Measurements from ENCODE around the gene NPM3.

Gene NPM3

GRCh38 chr10:101770331-101771215 is 12.7 kb downstream of the NPM3 start:
- Histone ChIP-seq H3F3A (ENCODE audit: insufficient read depth, low read length) (no peaks in the 10 kb centered on the region), H3K79me2 (ENCODE audit: low read length) (no peaks in the 10 kb centered on the region), H3K4me2 (ENCODE audit: low read depth, low read length) (no peak overlapping the region), H3K4me3 (ENCODE audit: low read length) (no peak overlapping the region), H3K4me1 (ENCODE audit: low read length) (no peaks in the 10 kb centered on the region), H3K9me2 (replicated peaks; ENCODE audit: insufficient read depth, low read length) (no peaks in the 10 kb centered on the region), H3K36me3 (replicated peaks; ENCODE audit: insufficient read depth, low read length) (no peaks in the 10 kb centered on the region), H3K27me3 (replicated peaks; ENCODE audit: insufficient read depth, low read length) (peaks cover 74% of the 10 kb centered on the region), H4K20me1 (ENCODE audit: insufficient read depth, low read length) (no peaks in the 10 kb centered on the region), H3K27ac (ENCODE audit: low read length) (no peak overlapping the region), H2AFZ (ENCODE audit: low read length) (no peak overlapping the region), H3K9me3 (replicated peaks; ENCODE audit: insufficient read depth, low read length) (no peaks in the 10 kb centered on the region), H3K9ac (ENCODE audit: low read length) (no peak overlapping the region)
- TF ChIP-seq CTCF (IDR thresholded peaks at IDR 0.05; ENCODE audit: low read length) (no peak), EZH2 (optimal IDR thresholded peaks at IDR 0.05; ENCODE audit: low read depth, low read length) (no peak), EZH2phosphoT487 (IDR thresholded peaks at IDR 0.05; ENCODE audit: low read length) (no peak)
- DNase-seq, result no peak

- no peak overlapping the region for H3K4me2 ChIP-seq (ENCODE audit: low read depth, low read length)
- no peak for DNase-seq
- H3K9me3 ChIP-seq (replicated peaks; ENCODE audit: insufficient read depth, low read length), result no peaks in the 10 kb centered on the region
- H4K20me1 ChIP-seq (ENCODE audit: insufficient read depth, low read length), result no peaks in the 10 kb centered on the region
- no peaks in the 10 kb centered on the region for H3F3A ChIP-seq (ENCODE audit: insufficient read depth, low read length)
- H3K4me1 ChIP-seq (ENCODE audit: low read length), result no peaks in the 10 kb centered on the region
- H3K9me2 ChIP-seq (replicated peaks; ENCODE audit: insufficient read depth, low read length), result no peaks in the 10 kb centered on the region
- H3K27ac ChIP-seq (ENCODE audit: low read length), result no peak overlapping the region
- no peaks in the 10 kb centered on the region for H3K79me2 ChIP-seq (ENCODE audit: low read length)
- no peaks in the 10 kb centered on the region for H3K36me3 ChIP-seq (replicated peaks; ENCODE audit: insufficient read depth, low read length)
- no peak overlapping the region for H3K9ac ChIP-seq (ENCODE audit: low read length)
- no peak overlapping the region for H2AFZ ChIP-seq (ENCODE audit: low read length)
- H3K4me3 ChIP-seq (ENCODE audit: low read length), result no peak overlapping the region
- TF ChIP-seq EZH2 (optimal IDR thresholded peaks at IDR 0.05; ENCODE audit: low read depth, low read length) (no peak), CTCF (IDR thresholded peaks at IDR 0.05; ENCODE audit: low read length) (no peak), EZH2phosphoT487 (IDR thresholded peaks at IDR 0.05; ENCODE audit: low read length) (no peak)
- H3K27me3 ChIP-seq (replicated peaks; ENCODE audit: insufficient read depth, low read length), result peaks cover 65% of the 10 kb centered on the region
Observed at GRCh38 chr10:101769541-101770180, 13.6 kb downstream of the NPM3 start.

- Histone ChIP-seq H3K4me2 (ENCODE audit: low read depth, low read length) (no peak overlapping the region), H3K27me3 (replicated peaks; ENCODE audit: insufficient read depth, low read length) (peaks cover 56% of the 10 kb centered on the region), H3K9ac (ENCODE audit: low read length) (no peak overlapping the region), H3F3A (ENCODE audit: insufficient read depth, low read length) (no peaks in the 10 kb centered on the region), H4K20me1 (ENCODE audit: insufficient read depth, low read length) (no peaks in the 10 kb centered on the region), H3K27ac (ENCODE audit: low read length) (no peak overlapping the region), H3K9me2 (replicated peaks; ENCODE audit: insufficient read depth, low read length) (no peaks in the 10 kb centered on the region), H3K36me3 (replicated peaks; ENCODE audit: insufficient read depth, low read length) (no peaks in the 10 kb centered on the region), H3K79me2 (ENCODE audit: low read length) (no peaks in the 10 kb centered on the region), H3K9me3 (replicated peaks; ENCODE audit: insufficient read depth, low read length) (no peaks in the 10 kb centered on the region), H3K4me3 (ENCODE audit: low read length) (no peak overlapping the region), H2AFZ (ENCODE audit: low read length) (no peak overlapping the region), H3K4me1 (ENCODE audit: low read length) (no peaks in the 10 kb centered on the region)
- DNase-seq, result no peak
- no peak for TF ChIP-seq CTCF (IDR thresholded peaks at IDR 0.05; ENCODE audit: low read length)
- TF ChIP-seq EZH2 (optimal IDR thresholded peaks at IDR 0.05; ENCODE audit: low read depth, low read length), result no peak
- TF ChIP-seq EZH2phosphoT487 (IDR thresholded peaks at IDR 0.05; ENCODE audit: low read length), result no peak
Observed at GRCh38 chr10:101768791-101769170, 14.5 kb downstream of the NPM3 start.
